Gastrocnemius medialis (tissue), 4 donors: ENCODE results near the gene GPR61. TPM values are rescaled to one million over a fixed set of nuclear protein-coding genes. Genes with fewer than 3 reads are reported as not detected.

ENCODE experiments used
- ATAC-seq, 2 donors: fragments of 150-250 bp; one replicate each; pipeline ENCODE4 v1.9.1; 2016
- DNase-seq, 2 donors: peaks; one replicate each; pipeline ENCODE4 v3.0.0-alpha.2; 2019
- H3K27ac ChIP-seq, 4 donors: fragments of 200-600 bp; sonication (generic); 1 replicate in 1 of 4; 2 replicates in 3 of 4; pipeline ENCODE4 v1.5.1; 2016 to 2018; ENCODE audit warnings: mild to moderate bottlenecking in 2 of 4, moderate library complexity in 1 of 4
- H3K27me3 ChIP-seq, 3 donors: fragments of 200-600 bp; sonication (generic) in 2 of 3; 1 replicate in 1 of 3; 2 replicates in 2 of 3; pipeline versions ENCODE4 v1.5.1 to v1.6.0; 2016 to 2019; ENCODE audit warnings: mild to moderate bottlenecking in 1 of 3, moderate library complexity in 1 of 3
- H3K36me3 ChIP-seq, 2 donors: fragments of 200-600 bp; sonication (generic) in 1 of 2; one replicate each; pipeline ENCODE4 v1.5.1; 2017 to 2018
- H3K4me1 ChIP-seq, 2 donors: fragments of 200-600 bp; sonication (generic) in 1 of 2; one replicate each; pipeline ENCODE4 v1.5.1; 2016 to 2017; ENCODE audit warnings: mild to moderate bottlenecking in 2 of 2
- H3K4me3 ChIP-seq, 4 donors: fragments of 200-600 bp; sonication (generic) in 3 of 4; 1 replicate in 1 of 4; 2 replicates in 3 of 4; pipeline ENCODE4 v1.5.1; 2016 to 2019; ENCODE audit warnings: mild to moderate bottlenecking in 2 of 4
- H3K9me3 ChIP-seq, 3 donors: fragments of 200-600 bp; sonication (generic) in 2 of 3; 1 replicate in 1 of 3; 2 replicates in 2 of 3; pipeline ENCODE4 v1.5.1; 2016 to 2019
- CTCF ChIP-seq, 5 experiments: fragments of 450-650 bp in 3 of 5; fragments of 200-600 bp in 2 of 5; sonication (generic) in 2 of 5; IDR thresholded peaks in 4 of 5; conservative IDR thresholded peaks in 1 of 5; 1 replicate in 4 of 5; 2 replicates in 1 of 5; pipeline ENCODE4 v1.5.1; 2016 to 2019; ENCODE audit warnings: antibody characterized with exemption in 5 of 5, mild to moderate bottlenecking in 3 of 5, moderate library complexity in 3 of 5
- POLR2A ChIP-seq, 2 donors: fragments of 450-650 bp; IDR thresholded peaks; one replicate each; pipeline ENCODE4 v1.6.1; 2017; ENCODE audit warnings: antibody characterized with exemption in 2 of 2, mild to moderate bottlenecking in 2 of 2, moderate library complexity in 2 of 2
- in situ Hi-C, 4 donors: fragments of 200-750 bp; cut with MboI; loops; one replicate each; pipeline versions ENCODE4 v1.15.0 to v1.8.0; 2017; ENCODE audit warnings: low sequenced_read_pairs in 4 of 4
- intact Hi-C: fragments of 100-400 bp; cut with DNase I; formaldehyde crosslinking; loops from one replicate; pipeline ENCODE4 v1.15.1; 2023; ENCODE audit warnings: low total_unique reads
- total RNA-seq, 4 donors: library from RNA; depleted of rRNA; stranded (reverse); fragments of >200 nt; gene quantifications; one replicate each; pipeline versions ENCODE4 v1.1.0 to v1.2.3, GENCODE V29; 2016

The GPR61 gene
- total RNA-seq, 4 donors from 2014 or later, result not detected

GRCh38 chr1:109521002-109521951 is 18.4 kb upstream of the GPR61 start:
- no peak for ATAC-seq
- intact Hi-C loops, result no loop called here
- Histone ChIP-seq H3K4me1 (no peaks in the 10 kb centered on the region), H3K9me3 (no peaks in the 10 kb centered on the region), H3K4me3 (no peak overlapping the region), H3K27ac (no peak overlapping the region), H3K27me3 (no peaks in the 10 kb centered on the region), H3K36me3 (no peaks in the 10 kb centered on the region)
- no peak for TF ChIP-seq CTCF (IDR thresholded peaks at IDR 0.05 in 4 of 5, conservative IDR thresholded peaks at IDR 0.05 in 1 of 5)
- TF ChIP-seq POLR2A (IDR thresholded peaks at IDR 0.05), result no peak
- in situ Hi-C loops, result no loop called here
- no peak for DNase-seq

- no peaks in the 10 kb centered on the region for H3K36me3 ChIP-seq
- in situ Hi-C loops (no loop called here), intact Hi-C loops (no loop called here)
- no peak overlapping the region for H3K4me3 ChIP-seq
- H3K27me3 ChIP-seq, result no peaks in the 10 kb centered on the region
- H3K4me1 ChIP-seq, result no peaks in the 10 kb centered on the region
- ATAC-seq (no peak), DNase-seq (no peak)
- H3K9me3 ChIP-seq, result no peaks in the 10 kb centered on the region
- no peak overlapping the region for H3K27ac ChIP-seq
- TF ChIP-seq CTCF (IDR thresholded peaks at IDR 0.05 in 4 of 5, conservative IDR thresholded peaks at IDR 0.05 in 1 of 5) (no peak), POLR2A (IDR thresholded peaks at IDR 0.05) (no peak)
Observed at GRCh38 chr1:109522026-109522425, 17.6 kb upstream of the GPR61 start.

GRCh38 chr1:109523706-109524105 is 16.0 kb upstream of the GPR61 start:
- H3K9me3 ChIP-seq, result no peaks in the 10 kb centered on the region
- H3K36me3 ChIP-seq, result no peaks in the 10 kb centered on the region
- H3K27me3 ChIP-seq, result no peaks in the 10 kb centered on the region
- intact Hi-C loops, result no loop called here
- in situ Hi-C loops, result no loop called here
- H3K4me1 ChIP-seq, result no peaks in the 10 kb centered on the region
- no peak for TF ChIP-seq POLR2A (IDR thresholded peaks at IDR 0.05)
- TF ChIP-seq CTCF (IDR thresholded peaks at IDR 0.05 in 4 of 5, conservative IDR thresholded peaks at IDR 0.05 in 1 of 5), result no peak
- DNase-seq, result no peak
- no peak for ATAC-seq
- no peak overlapping the region for H3K27ac ChIP-seq
- H3K4me3 ChIP-seq, result no peak overlapping the region

- Histone ChIP-seq H3K4me1 (peaks cover 30% of the 10 kb centered on the region in 2 donors), H3K9me3 (no peaks in the 10 kb centered on the region), H3K4me3 (no peak overlapping the region), H3K36me3 (no peaks in the 10 kb centered on the region), H3K27me3 (no peaks in the 10 kb centered on the region), H3K27ac (no peak overlapping the region)
- ATAC-seq, result no peak
- no peak for TF ChIP-seq CTCF (IDR thresholded peaks at IDR 0.05 in 4 of 5, conservative IDR thresholded peaks at IDR 0.05 in 1 of 5)
- TF ChIP-seq POLR2A (IDR thresholded peaks at IDR 0.05), result no peak
- intact Hi-C loops (no loop called here), in situ Hi-C loops (loop anchor here in 1 of 4 donors (25.0 kb wide), 1 partner anchor 240 kb away; the partner anchor contains the start of gene PSRC1)
- no peak for DNase-seq
Observed at GRCh38 chr1:109527098-109527811, 12.4 kb upstream of the GPR61 start.
